Keratinocyte (primary cell): ENCODE results near the gene ACSF3. TPM values are rescaled to one million over a fixed set of nuclear protein-coding genes. Genes with fewer than 3 reads are reported as not detected.
"Not testable (repeated sequence)": the region's sequence is repeated elsewhere in the genome, so short reads cannot be mapped to it uniquely, and the experiment has no call there.

ENCODE experiments used
- DNase-seq: peaks from one replicate; pipeline ENCODE4 v3.0.0-alpha.2; 2011; ENCODE audit warnings: low read depth, missing footprints, low spot score
- FAIRE-seq: peaks from 2 replicates; lab custom pipeline; 2011; peaks lifted over from hg19 to GRCh38; lab: Jason Lieb, UNC
- H2AFZ ChIP-seq: 2 replicates; pipeline ENCODE4 v1.6.0; 2012; ENCODE audit warnings: low read length, control low read depth, inconsistent platforms; ENCODE audit not compliant: control insufficient read depth
- H3K27ac ChIP-seq: 2 replicates; pipeline ENCODE4 v1.5.1; 2011; ENCODE audit warnings: low read length; ENCODE audit not compliant: control insufficient read depth, insufficient read depth
- H3K27me3 ChIP-seq: 3 replicates; pipeline ENCODE4 v1.6.0; 2011; ENCODE audit warnings: low read length; ENCODE audit not compliant: control insufficient read depth, insufficient read depth; ENCODE audit errors: extremely low read depth
- H3K36me3 ChIP-seq, 2 experiments: 2 replicates in 1 of 2; 3 replicates in 1 of 2; pipeline ENCODE4 v1.5.1; 2011; ENCODE audit warnings: low read length in 2 of 2, mild to moderate bottlenecking in 1 of 2; ENCODE audit not compliant: control insufficient read depth in 2 of 2, insufficient read depth in 2 of 2; ENCODE audit errors: extremely low read depth in 1 of 2
- H3K4me1 ChIP-seq: 3 replicates; pipeline ENCODE4 v1.5.1; 2011; ENCODE audit warnings: low read length; ENCODE audit not compliant: control insufficient read depth, insufficient read depth; ENCODE audit errors: extremely low read depth
- H3K4me2 ChIP-seq: 3 replicates; pipeline ENCODE4 v1.6.0; 2011; ENCODE audit warnings: low read depth, low read length; ENCODE audit not compliant: control insufficient read depth, insufficient read depth; ENCODE audit errors: extremely low read depth
- H3K4me3 ChIP-seq, 3 experiments: fragments of 200-600 bp in 1 of 3; sonication (generic) in 1 of 3; 2 replicates in 2 of 3; 3 replicates in 1 of 3; pipeline ENCODE4 v1.5.1; 2011 to 2016; ENCODE audit warnings: low read length in 3 of 3, mild to moderate bottlenecking in 3 of 3, control low read depth in 2 of 3, inconsistent platforms in 1 of 3, low read depth in 1 of 3, mixed read lengths in 1 of 3, mixed run types in 1 of 3, moderate library complexity in 1 of 3; ENCODE audit not compliant: control insufficient read depth in 2 of 3, insufficient read depth in 2 of 3; ENCODE audit errors: extremely low read depth in 1 of 3
- H3K79me2 ChIP-seq: 2 replicates; pipeline ENCODE4 v1.6.0; 2012; ENCODE audit warnings: low read length; ENCODE audit not compliant: control insufficient read depth, insufficient read depth
- H3K9ac ChIP-seq: 3 replicates; pipeline ENCODE4 v1.6.0; 2011; ENCODE audit warnings: low read length; ENCODE audit not compliant: control insufficient read depth, insufficient read depth; ENCODE audit errors: extremely low read depth
- H3K9me1 ChIP-seq: 3 replicates; pipeline ENCODE4 v1.6.0; 2011; ENCODE audit warnings: low read length; ENCODE audit not compliant: control insufficient read depth, insufficient read depth; ENCODE audit errors: extremely low read depth
- H3K9me3 ChIP-seq: 2 replicates; pipeline ENCODE4 v1.5.1; 2012; ENCODE audit warnings: low read depth, low read length; ENCODE audit not compliant: control insufficient read depth
- H4K20me1 ChIP-seq: 3 replicates; pipeline ENCODE4 v1.6.0; 2011; ENCODE audit warnings: low read length; ENCODE audit not compliant: control insufficient read depth, insufficient read depth; ENCODE audit errors: extremely low read depth
- EZH2 ChIP-seq: IDR thresholded peaks from one replicate; pipeline ENCODE4 v1.6.1; 2012; ENCODE audit warnings: inconsistent platforms, mild to moderate bottlenecking, low read length, moderate library complexity
- dilution Hi-C: fragments of 300-500 bp; cut with MboI; formaldehyde crosslinking; loops from one replicate; pipeline ENCODE4 v1.7.0; 2020; ENCODE audit warnings: low sequenced_read_pairs; ENCODE audit not compliant: extremely low pct_ligation_motif_present
- polyA plus RNA-seq, 5 experiments: library from polyadenylated mRNA; depleted of rRNA in 3 of 5; stranded (reverse) in 3 of 5; stranded (forward) in 1 of 5; unstranded in 1 of 5; fragments of >200 nt; gene quantifications; 1 replicate in 1 of 5; 2 replicates in 3 of 5; 3 replicates in 1 of 5; pipeline versions ENCODE4 v1.2.1 to v1.2.3, GENCODE V29; 2011 to 2012; ENCODE audit warnings: missing spikeins in 2 of 5, low read depth in 1 of 5, low replicate concordance in 1 of 5
- TF ChIP-seq, protein P1 (sequence below), 3 experiments: IDR thresholded peaks in 1 of 3; conservative IDR thresholded peaks in 1 of 3; optimal IDR thresholded peaks in 1 of 3; 2 replicates in 2 of 3; 3 replicates in 1 of 3; pipeline versions ENCODE3 to v1.5.1; 2011; ENCODE audit warnings: low read length in 3 of 3, mild to moderate bottlenecking in 3 of 3, moderate library complexity in 2 of 3, control low read depth in 1 of 3, inconsistent platforms in 1 of 3; ENCODE audit not compliant: insufficient read depth in 2 of 3; ENCODE audit errors: extremely low read depth in 1 of 3

The ACSF3 gene
- polyA plus RNA-seq, 1 donor (not counting 4 experiments of a cell fraction or from before 2014, with no cell fraction given): 13.4 TPM

DNA sequence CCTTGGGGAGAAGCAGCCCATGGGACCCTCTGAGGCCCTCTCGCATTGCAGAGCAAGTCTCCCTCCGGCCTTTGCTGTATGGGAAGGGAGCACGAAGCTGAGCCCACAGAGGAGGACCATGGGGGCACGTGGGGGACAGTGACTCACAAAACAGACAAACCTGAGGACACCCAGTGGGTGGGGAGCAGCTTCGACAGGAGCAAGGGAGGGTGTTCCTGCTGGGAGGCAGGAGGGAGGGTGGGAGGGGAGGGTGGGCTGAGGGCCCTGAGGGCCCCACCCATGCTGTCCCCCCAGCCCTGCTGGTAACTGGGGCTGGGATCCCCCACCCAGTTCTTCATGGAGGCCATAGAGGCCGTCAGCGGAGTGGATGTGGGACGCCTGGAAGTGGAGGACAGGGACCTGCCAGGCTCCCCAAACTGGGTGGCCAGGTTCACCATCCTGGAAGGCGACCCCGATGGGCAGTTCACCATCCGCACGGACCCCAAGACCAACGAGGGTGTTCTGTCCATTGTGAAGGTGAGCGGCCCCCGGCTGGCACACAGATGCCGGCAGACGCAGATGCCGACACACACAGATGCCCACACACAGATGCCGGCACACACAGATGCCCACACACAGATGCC is 94.2 kb downstream of the ACSF3 start:
- dilution Hi-C loops: no loop called here
- FAIRE-seq: no peak

DNA sequence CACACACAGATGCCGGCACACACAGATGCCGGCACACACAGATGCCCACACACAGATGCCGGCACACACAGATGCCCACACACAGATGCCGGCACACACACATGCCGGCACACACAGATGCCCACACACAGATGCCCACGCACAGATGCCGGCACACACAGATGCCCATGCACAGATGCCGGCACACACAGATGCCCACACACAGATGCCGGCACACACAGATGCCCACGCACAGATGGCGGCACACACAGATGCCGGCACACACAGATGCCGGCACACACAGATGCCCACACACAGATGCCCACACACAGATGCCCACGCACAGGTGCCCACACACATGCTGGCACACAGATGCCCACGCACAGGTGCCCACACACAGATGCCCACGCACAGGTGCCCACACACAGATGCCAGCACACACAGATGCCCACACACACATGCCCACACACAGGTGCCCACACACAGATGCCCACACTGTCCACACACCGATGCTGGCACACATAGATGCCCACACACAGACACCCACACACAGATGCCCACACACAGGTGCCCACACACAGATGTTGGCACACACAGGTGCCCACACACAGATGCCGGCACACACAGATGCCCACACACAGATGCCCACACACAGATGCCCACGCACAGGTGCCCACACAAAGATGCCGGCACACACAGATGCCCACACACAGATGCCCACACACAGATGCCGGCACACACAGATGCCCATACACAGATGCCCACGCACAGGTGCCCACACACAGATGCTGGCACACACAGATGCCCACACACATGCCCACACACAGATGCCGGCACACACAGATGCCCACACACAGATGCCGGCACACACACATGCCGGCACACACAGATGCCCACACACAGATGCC is 95.1 kb downstream of the ACSF3 start:
- not testable (repeated sequence) for H2AFZ ChIP-seq, FAIRE-seq, H3K4me3 ChIP-seq

More for the DNA sequence above, 94.2 kb downstream of the ACSF3 start:
- DNase-seq: no peak
- H2AFZ ChIP-seq: no peak overlapping the region
- peaks cover 21% of the 10 kb centered on the region for H3K27me3 ChIP-seq
- no peaks in the 10 kb centered on the region for H3K4me1 ChIP-seq
- no peak overlapping the region for H3K9ac ChIP-seq
- H3K36me3 ChIP-seq: no peaks in the 10 kb centered on the region
- TF ChIP-seq, protein P1, sequence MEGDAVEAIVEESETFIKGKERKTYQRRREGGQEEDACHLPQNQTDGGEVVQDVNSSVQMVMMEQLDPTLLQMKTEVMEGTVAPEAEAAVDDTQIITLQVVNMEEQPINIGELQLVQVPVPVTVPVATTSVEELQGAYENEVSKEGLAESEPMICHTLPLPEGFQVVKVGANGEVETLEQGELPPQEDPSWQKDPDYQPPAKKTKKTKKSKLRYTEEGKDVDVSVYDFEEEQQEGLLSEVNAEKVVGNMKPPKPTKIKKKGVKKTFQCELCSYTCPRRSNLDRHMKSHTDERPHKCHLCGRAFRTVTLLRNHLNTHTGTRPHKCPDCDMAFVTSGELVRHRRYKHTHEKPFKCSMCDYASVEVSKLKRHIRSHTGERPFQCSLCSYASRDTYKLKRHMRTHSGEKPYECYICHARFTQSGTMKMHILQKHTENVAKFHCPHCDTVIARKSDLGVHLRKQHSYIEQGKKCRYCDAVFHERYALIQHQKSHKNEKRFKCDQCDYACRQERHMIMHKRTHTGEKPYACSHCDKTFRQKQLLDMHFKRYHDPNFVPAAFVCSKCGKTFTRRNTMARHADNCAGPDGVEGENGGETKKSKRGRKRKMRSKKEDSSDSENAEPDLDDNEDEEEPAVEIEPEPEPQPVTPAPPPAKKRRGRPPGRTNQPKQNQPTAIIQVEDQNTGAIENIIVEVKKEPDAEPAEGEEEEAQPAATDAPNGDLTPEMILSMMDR (optimal IDR thresholded peaks at IDR 0.05 in 1 of 3, IDR thresholded peaks at IDR 0.05 in 1 of 3, conservative IDR thresholded peaks at IDR 0.05 in 1 of 3; ENCODE audit: extremely low read depth in 1 of 3, insufficient read depth in 2 of 3, low read length in 3 of 3): no peak
- TF ChIP-seq EZH2: no peak
- no peaks in the 10 kb centered on the region for H3K9me3 ChIP-seq
- peaks cover 4% of the 10 kb centered on the region for H4K20me1 ChIP-seq
- H3K79me2 ChIP-seq: no peaks in the 10 kb centered on the region
- H3K9me1 ChIP-seq: no peaks in the 10 kb centered on the region
- no peak overlapping the region for H3K27ac ChIP-seq
- H3K4me2 ChIP-seq: no peak overlapping the region
- no peak overlapping the region for H3K4me3 ChIP-seq

More for the DNA sequence above, 95.1 kb downstream of the ACSF3 start:
- H3K9me3 ChIP-seq, H3K9ac ChIP-seq, dilution Hi-C loops, H3K36me3 ChIP-seq, DNase-seq, H3K4me2 ChIP-seq, H3K79me2 ChIP-seq, H4K20me1 ChIP-seq, H3K4me1 ChIP-seq, H3K27ac ChIP-seq, H3K9me1 ChIP-seq: not testable (repeated sequence)
- peaks cover 14% of the 10 kb centered on the region for H3K27me3 ChIP-seq
